K562 (cell line): Measurements from ENCODE around the gene MYO3B.

ENCODE experiments used
- ATF1 ChIP-seq, 2 experiments: fragments of 450-650 bp in 1 of 2; IDR thresholded peaks; 2 replicates each; pipeline ENCODE4 v1.6.1; 2016; ENCODE audit warnings: missing compliant biosample characterization in 1 of 2, missing genetic modification characterization in 1 of 2
- BACH1 ChIP-seq: fragments of 200-800 bp; sonication (Bioruptor generic); IDR thresholded peaks from 2 replicates; pipeline ENCODE4 v1.6.1; 2016; ENCODE audit warnings: missing genetic modification characterization, missing compliant biosample characterization
- BRF1 ChIP-seq: IDR thresholded peaks from 3 replicates; pipeline ENCODE4 v1.6.1; 2011; ENCODE audit warnings: borderline replicate concordance, mild to moderate bottlenecking; ENCODE audit not compliant: insufficient read length; ENCODE audit errors: extremely low read depth
- CBX3 ChIP-seq, 2 experiments: IDR thresholded peaks; 1 replicate in 1 of 2; 2 replicates in 1 of 2; pipeline ENCODE4 v1.6.1; 2012; ENCODE audit warnings: inconsistent platforms in 2 of 2, low read length in 2 of 2, borderline replicate concordance in 1 of 2, control low read depth in 1 of 2
- CHD1 ChIP-seq: fragments of 200-600 bp; sonication (generic); IDR thresholded peaks from one replicate; pipeline ENCODE4 v1.6.1; 2012; ENCODE audit warnings: mild to moderate bottlenecking, moderate library complexity, low read length, inconsistent platforms
- ESRRA ChIP-seq: fragments of 450-650 bp; IDR thresholded peaks from 2 replicates; pipeline ENCODE4 v1.6.1; 2014; ENCODE audit warnings: low read depth, mild to moderate bottlenecking, moderate library complexity, borderline replicate concordance
- ESRRB ChIP-seq: fragments of 250-450 bp; sonication (Bioruptor Pico); IDR thresholded peaks from 2 replicates; pipeline ENCODE4 v1.5.0; 2020; ENCODE audit warnings: mild to moderate bottlenecking, moderate library complexity, borderline replicate concordance
- FOSL1 ChIP-seq: fragments of 200-800 bp; sonication (Bioruptor generic); conservative IDR thresholded peaks from 2 replicates; pipeline ENCODE4 v1.6.1; 2016; ENCODE audit warnings: missing genetic modification characterization, missing compliant biosample characterization
- HDAC2 ChIP-seq: fragments of 450-650 bp; IDR thresholded peaks from 2 replicates; pipeline ENCODE4 v1.6.1; 2016; ENCODE audit warnings: mild to moderate bottlenecking
- MXI1 ChIP-seq: IDR thresholded peaks from 2 replicates; pipeline ENCODE4 v1.6.1; 2011; ENCODE audit warnings: low read depth, mild to moderate bottlenecking, improper control_type of control experiment, low read length
- SP2 ChIP-seq: IDR thresholded peaks from 2 replicates; pipeline ENCODE4 v1.6.1; 2011; ENCODE audit warnings: mild to moderate bottlenecking, low read depth, low read length, moderate library complexity; ENCODE audit not compliant: poor library complexity, severe bottlenecking; ENCODE audit errors: extremely low read depth
- TEAD1 ChIP-seq, 2 experiments: fragments of 450-650 bp in 1 of 2; sonication (generic) in 1 of 2; formaldehyde crosslinking; IDR thresholded peaks; 2 replicates each; pipeline versions ENCODE4 v1.4.0 to v1.8.0; 2020 to 2022; ENCODE audit warnings: mild to moderate bottlenecking in 2 of 2, missing genetic modification reagents in 1 of 2
- ZFX ChIP-seq: sonication (generic); formaldehyde crosslinking; IDR thresholded peaks from 2 replicates; pipeline ENCODE4 v1.8.0; 2022; ENCODE audit warnings: mild to moderate bottlenecking, missing genetic modification reagents, moderate library complexity
- TF ChIP-seq, protein P1 (sequence below), 3 experiments: IDR thresholded peaks in 2 of 3; conservative IDR thresholded peaks in 1 of 3; 2 replicates each; pipeline ENCODE4 v1.5.1; 2011 to 2012; ENCODE audit warnings: low read length in 3 of 3, mild to moderate bottlenecking in 3 of 3, control low read depth in 2 of 3, improper control_type of control experiment in 1 of 3, inconsistent platforms in 1 of 3, low read depth in 1 of 3, mixed read lengths in 1 of 3, moderate library complexity in 1 of 3; ENCODE audit not compliant: insufficient read depth in 2 of 3

DNA sequence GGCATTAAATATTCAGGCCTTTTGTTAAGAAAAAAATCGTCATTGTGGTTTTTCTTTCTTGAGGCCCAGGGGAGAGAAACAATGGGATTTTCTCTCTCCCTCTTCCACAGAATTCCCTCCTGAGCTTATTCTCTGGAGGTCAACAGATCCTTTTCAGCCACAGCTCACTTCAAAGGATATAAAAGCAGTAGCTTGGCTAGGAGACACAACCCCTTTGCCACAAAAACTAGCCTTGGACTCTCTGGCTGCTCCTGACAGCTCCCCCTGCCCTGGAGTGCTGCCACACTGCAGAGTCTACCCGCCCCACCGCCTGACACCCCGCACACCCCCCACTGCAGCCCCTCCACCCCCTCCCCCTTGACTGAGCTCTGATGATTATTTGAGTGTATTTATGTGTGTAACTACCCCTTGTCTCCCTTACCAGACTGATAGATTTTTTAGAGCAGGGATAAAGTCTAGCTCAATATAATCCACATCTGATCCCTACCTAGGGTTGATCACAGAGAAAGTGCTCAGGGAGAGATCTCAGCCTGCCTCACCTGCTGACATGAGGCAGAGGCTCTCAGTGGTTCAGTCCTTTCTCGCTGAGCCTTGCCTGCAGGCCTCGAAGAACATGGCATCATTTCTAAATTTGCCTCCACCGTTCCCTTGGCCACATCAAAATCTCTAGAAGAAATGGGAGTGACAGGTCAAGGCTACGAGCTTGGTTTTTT lies 405.0 kb downstream of the MYO3B start:
- TF ChIP-seq BRF1, result no peak
- no peak for TF ChIP-seq MXI1
- TF ChIP-seq FOSL1, result no peak
- TF ChIP-seq CBX3 (IDR thresholded peaks at IDR 0.05; ENCODE audit: borderline replicate concordance in 1 of 2, low read length in 2 of 2), result no peak
- TF ChIP-seq ESRRA, result no peak
- TF ChIP-seq HDAC2, result no peak
- TF ChIP-seq, protein P1, sequence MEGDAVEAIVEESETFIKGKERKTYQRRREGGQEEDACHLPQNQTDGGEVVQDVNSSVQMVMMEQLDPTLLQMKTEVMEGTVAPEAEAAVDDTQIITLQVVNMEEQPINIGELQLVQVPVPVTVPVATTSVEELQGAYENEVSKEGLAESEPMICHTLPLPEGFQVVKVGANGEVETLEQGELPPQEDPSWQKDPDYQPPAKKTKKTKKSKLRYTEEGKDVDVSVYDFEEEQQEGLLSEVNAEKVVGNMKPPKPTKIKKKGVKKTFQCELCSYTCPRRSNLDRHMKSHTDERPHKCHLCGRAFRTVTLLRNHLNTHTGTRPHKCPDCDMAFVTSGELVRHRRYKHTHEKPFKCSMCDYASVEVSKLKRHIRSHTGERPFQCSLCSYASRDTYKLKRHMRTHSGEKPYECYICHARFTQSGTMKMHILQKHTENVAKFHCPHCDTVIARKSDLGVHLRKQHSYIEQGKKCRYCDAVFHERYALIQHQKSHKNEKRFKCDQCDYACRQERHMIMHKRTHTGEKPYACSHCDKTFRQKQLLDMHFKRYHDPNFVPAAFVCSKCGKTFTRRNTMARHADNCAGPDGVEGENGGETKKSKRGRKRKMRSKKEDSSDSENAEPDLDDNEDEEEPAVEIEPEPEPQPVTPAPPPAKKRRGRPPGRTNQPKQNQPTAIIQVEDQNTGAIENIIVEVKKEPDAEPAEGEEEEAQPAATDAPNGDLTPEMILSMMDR (IDR thresholded peaks at IDR 0.05 in 2 of 3, conservative IDR thresholded peaks at IDR 0.05 in 1 of 3; ENCODE audit: insufficient read depth in 2 of 3, low read depth in 1 of 3, low read length in 3 of 3), result no peak
- no peak for TF ChIP-seq ESRRB (CRISPR knock-in tag)
- TF ChIP-seq TEAD1 (CRISPR knock-in tag; IDR thresholded peaks at IDR 0.05), result no peak
- no peak for TF ChIP-seq ZFX (CRISPR knock-in tag)
- TF ChIP-seq ATF1 (CRISPR knock-in tag; IDR thresholded peaks at IDR 0.05), result no peak
- TF ChIP-seq ATF1 (tag; IDR thresholded peaks at IDR 0.05), result no peak
- TF ChIP-seq CHD1, result no peak
- TF ChIP-seq SP2, result no peak
- no peak for TF ChIP-seq BACH1
